Superior temporal gyrus (tissue), 1 donor: ENCODE data around the gene CPPED1.

Experiments used
- DNase-seq: peaks from one replicate; pipeline ENCODE4 v3.0.0-alpha.2; 2016; ENCODE audit errors: extremely low spot score

Gene CPPED1

DNA sequence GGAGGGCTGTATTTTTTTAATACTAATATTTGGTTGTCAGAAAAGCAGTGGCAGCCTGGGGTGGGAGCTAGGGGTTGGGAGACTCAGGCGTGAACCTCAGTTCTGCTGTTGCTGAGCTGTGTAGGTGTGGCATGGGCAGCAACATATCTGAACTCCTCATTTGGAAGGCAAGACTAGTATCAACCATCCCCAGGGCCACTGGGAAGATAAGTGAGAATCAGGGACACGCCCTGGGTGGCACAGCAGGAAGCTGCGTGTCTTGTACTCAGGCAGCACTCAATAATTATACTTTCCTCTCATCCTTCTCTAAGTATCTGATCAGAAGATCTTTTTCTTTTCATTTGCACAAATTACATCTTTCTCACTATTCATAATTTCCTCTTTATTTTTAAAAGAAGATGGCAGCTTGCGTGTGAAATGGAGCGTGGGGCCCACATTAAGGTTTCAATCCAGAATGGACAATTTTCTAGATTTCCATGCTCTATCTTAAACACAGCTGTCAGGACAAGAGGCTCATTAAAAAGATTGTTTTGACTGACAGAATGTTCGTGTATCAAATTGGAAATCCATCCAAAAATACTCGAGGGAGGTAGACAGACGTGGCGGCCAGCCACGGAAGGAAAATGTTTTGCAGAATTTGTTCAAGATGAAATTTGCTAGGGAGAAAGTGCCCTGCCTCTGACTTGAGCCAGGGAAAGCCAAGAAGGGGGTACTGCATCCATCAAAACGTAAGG is 121.1 kb downstream of the CPPED1 start:
- no peak for DNase-seq

DNA sequence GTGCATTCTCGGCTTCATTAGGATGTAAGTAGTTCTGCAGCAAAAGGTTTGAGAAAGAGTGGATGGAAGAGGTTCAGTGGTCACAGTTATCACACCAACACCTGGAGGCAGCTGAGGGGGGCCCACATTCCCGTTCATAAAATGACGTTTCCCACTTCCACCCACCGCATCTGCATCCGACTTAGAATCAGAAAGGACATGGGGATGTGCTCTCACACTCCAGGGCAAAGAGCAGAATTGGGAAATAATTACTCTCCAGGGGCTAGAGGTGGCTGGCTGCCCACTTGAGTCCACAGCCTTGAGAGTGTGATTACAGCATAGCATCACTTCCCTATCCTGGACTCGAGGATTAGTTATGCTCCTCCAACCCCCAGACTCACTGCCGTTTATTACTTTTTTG is 122.0 kb downstream of the CPPED1 start:
- no peak for DNase-seq

DNA sequence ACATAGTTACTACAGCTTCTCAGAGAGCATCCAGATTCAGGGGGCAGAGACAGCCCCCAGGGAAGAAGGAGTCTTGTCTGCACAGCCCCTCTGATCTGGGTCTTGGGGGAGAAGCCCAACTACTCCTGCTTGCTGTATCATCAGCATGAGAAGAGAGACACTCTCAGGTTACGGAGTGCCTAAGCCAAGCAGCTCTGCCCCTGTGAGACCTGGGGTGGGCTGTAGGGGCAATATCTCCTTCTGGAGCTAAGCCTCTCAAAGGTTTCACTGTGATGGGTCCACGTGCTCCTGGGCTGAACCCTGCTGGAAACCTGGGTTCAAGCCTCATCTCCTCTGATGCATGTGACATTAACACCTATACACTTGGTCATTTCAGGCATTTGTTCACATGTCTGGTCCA is 123.2 kb downstream of the CPPED1 start:
- DNase-seq: no peak

DNA sequence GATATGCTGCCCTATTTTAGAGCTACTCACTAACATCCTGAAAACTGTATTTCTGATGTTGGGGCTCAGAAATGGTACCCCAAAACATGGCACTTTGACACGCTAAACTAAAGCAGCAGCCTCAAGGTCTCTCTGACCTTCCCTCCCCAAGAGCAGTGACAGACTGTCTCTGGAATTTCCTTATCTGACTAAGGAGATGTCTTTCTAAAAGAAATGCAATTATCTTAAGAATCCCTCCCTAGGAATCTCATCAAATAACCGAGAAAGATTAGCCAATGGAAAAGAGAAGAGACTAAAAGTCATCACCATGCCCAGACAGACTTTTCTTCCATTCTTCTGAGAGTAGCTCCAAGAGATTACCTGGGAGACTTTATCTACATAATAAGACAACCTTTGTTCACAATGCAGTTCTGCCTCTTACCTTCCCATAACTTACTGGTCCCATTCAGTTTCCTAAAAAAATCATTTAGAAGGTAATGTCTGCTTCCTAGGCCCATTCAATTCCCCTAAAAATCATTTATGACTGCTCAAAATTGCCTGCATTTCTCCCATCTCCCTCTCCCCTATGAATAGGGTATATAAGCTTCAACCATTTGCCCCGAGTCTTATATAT is 123.9 kb downstream of the CPPED1 start:
- DNase-seq: no peak

DNA sequence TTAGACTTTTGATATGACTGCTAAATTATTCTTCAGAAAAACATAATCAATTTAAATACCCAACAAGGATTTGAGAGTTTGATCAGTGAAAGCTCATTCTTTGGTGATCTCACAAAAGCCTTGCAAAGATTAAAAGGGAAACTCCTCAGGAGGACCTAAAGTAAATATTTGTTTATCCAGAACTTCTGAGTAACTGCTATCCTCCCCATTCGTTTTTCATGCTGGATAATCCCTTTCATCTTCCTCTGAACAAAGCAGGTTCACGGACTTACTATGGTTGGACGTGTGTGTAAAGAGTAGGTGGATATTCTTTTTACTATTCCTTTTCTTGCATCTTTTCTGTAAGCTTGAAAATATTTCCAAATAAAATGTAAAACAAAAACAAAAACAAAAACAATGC is 124.7 kb downstream of the CPPED1 start:
- no peak for DNase-seq

DNA sequence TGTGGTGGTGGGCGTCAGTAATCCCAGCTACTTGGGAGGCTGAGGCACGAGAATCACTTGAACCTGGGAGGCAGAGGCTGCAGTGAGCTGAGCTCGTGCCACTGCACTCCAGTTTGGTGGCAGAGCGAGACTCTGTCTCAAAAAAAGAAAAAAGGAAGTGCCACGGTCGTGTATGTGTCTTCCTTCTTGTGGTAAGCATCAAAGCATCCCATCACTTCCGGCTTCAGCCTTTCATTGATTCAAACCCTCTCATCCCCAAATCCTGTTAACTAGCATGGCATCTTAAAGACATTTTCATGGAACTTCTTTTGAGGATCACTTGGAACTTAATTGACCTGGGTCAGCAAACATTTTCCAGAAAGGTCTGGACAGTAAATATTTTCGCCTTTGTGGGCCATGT is 126.2 kb downstream of the CPPED1 start:
- DNase-seq: no peak

DNA sequence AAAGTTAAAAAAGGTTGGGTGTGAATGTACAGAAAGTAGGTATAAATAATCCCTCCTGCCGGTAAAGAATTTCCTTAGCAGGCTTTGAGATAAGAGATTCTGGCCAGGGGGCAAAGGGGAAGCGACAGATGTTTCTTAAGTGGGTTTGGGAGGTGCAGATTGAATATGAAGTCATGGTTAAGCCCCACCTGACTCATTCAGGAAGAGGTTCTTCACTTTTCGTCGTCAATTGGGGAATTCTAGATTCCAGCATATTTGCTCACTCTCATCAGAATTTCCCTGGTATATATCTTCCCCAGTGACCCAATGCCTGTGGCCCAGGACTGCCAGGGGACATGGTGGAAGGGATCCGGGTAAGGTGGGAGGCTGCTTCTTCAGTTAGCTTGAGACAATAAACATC is 127.8 kb downstream of the CPPED1 start:
- DNase-seq: no peak

DNA sequence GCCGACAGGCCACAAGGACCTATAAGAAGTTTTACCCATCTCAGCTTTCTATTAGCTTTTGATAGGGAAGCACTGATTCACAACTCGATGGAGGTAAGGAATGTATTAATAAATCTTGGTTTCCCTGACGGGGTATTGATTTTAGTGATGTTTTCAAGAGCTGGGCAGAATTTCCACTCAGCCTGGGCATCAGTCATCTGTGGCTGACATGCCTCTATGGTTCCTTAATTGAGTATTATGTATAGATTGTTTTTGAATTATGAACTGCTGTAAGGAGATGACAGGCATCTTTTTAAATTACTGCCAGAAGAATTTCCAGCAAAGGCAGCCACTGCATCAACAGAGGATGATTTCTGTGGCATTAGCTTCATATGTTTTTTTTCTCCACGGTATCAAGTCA is 128.6 kb downstream of the CPPED1 start:
- DNase-seq: no peak

DNA sequence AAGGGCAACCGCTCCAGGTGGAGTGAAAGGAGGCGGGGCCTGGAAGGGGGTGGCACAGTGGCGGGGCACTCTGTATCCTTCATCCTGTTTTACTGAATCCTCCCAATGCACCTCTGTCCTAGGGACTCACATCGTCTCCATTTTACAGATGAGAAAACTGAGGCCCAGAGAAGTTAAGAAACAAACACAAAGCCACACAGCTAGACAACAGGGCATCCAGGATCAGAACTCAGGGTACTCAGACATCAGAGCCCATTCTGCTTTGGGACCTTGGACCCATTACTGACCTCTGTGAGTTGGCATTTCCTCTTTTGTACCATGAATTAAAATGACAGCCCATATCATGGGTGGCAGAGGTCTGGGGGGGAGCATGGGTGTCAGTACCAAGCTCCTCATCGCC is 129.2 kb downstream of the CPPED1 start:
- DNase-seq: no peak

DNA sequence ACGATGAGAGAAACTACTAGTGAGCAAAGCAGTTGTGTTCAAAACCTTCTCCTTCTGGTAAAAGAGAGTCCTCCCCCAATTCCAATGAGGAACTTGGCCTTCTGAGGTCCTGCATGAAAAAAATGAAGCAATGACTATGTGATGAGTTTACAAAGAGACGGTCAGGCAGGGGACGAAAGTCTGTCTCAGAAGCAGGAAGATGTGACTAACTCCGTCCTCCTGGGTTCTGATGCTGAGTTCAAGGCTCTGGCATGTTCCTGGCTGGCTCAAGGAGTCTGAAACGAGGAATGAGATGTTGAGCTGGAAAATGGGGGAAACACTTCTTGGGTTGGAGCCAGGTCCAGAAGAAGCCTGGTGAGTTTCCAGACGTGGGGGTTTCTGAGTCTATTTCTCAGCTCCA is 129.6 kb downstream of the CPPED1 start:
- no peak for DNase-seq

DNA sequence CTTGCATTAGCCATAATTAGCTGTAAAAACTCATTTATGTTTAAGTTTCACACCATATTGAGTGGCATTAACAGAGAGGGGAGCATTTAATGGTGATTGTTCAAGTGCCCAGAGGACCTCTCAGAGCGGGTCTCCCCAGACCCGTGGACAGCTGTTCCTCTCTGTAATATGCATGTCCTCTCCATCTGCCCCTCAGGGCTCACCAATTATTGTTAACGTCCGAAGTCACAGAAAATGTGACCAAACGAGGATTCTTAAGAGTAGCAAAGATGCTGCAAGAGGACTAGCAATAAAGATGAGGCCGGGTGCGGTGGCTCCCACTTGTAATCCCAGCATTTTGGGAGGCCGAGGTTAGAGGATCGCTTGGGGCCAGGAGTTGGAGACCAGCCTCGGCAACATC is 130.2 kb downstream of the CPPED1 start:
- no peak for DNase-seq

DNA sequence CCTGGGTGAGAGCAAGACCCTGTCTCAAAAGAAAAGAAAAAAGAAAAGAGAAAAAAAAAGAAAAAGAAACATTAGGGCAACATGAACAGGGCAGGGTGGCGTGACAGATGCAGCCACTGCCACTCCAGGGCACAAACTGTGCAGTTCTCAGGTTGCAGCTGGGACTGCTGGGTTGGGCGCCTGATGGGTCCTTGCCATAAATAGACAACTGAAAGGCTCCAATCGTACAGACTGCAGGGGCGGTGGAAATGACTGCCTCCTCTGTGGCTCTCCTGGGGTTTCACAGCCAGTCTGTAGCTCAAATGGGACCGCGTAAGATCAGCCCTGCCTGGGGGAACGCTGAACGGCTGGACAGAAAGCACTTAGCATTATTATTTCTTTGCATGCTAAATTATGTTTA is 130.7 kb downstream of the CPPED1 start:
- DNase-seq: no peak

DNA sequence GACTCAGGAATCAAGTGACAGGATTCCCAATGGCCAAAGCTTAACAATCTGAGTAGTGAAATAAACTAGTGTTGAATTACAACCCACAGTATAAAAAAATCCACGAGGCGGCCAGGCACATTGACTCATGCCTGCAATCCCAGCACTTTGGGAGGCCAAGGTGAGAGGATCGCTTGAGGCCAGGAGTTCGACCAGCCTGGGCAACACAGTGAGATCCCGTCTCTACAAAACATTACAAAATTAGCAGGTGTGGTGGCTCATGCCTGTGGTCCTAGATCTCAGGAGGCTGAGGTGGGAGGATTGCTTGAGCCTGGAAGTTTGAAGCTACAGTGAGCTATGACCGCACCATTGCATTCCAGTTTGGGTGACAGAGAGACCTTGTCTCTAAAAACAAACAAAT is 133.8 kb downstream of the CPPED1 start:
- DNase-seq: no peak

DNA sequence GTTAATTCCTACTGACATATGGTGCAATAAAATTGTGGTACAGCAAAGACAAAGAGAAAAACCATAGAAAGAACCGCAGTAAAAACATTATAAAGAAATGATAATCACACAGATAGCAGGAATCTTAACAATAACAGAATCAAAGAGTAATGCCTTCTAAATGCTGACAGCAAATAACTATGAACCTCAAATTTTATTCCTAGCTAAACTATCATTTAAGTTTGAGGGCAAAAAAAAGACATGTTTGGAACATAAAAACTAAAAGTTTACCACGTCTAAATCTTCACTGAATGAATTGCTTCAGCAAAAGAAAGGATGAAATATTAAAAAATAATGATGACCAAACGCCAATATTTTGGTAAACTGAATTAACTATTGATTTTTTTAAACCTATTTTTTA is 135.8 kb downstream of the CPPED1 start:
- no peak for DNase-seq

DNA sequence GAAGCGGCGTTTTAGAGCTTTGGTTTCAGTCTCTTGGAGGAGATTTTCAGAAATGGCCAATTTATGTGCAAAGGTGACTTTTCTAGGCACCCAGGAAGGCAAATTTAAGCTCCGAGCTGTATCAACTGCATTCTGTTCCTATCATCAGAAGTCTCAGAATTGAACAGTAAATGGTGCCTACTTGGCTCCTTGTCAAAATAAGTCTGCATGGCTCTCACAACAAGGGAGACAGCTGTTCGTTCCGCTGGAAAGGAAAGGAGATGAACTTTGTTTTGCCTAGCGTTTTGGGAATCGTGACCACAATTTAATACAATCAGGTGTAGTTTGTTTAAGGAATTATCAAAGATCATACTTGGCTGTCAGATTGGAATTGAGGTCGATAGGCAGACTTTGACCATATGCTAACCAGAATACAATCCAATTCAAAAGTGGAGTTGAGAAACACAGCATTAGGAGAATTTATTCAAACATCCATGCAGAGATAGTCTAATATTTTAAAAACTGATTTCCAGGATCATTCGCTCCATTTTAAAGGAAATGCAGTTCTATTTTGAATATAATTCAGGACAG is 139.4 kb downstream of the CPPED1 start:
- no peak for DNase-seq

DNA sequence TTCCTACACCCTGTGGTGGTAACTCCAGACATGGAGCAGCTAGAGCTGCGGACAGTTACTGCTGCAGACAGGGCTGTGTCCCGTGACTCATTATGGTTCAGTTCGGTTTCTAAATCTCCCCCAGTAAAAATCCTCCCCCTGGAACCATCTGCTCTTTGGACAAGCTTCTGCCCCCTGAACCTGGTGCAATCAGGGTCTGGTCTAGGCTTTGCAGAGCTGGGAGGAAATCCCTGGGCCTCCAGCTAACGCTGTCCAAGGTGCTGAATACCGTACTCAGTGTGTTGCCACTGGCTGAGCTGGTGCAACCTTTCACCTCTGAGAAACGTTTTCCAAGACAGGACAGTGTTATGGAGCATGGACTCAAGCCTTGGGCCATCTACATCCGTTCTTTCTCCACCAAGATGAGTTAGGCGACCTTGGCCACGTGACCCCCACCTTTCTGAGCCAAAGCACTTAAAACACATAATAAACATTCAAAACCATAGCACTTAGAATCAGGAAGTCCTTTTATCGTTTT is 142.0 kb downstream of the CPPED1 start:
- DNase-seq: no peak

DNA sequence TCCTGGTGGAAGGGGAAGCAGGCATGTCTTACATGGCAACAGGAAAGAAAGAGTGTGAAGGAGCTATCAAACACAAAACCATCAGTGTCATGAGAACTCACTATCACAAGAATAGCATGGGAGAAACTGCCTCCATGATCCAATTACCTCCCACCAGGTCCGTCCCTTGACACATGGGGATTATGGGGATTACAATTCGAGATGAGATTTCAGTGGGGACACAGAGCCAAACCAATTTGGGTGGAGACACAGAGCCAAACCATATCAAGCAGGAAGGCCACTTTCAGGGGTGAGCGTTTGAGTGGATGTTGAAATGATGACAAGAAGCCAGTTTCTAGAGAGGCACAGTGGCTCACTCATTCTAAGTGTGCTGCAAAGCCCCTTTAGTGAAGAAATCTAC is 143.8 kb downstream of the CPPED1 start:
- DNase-seq: no peak

DNA sequence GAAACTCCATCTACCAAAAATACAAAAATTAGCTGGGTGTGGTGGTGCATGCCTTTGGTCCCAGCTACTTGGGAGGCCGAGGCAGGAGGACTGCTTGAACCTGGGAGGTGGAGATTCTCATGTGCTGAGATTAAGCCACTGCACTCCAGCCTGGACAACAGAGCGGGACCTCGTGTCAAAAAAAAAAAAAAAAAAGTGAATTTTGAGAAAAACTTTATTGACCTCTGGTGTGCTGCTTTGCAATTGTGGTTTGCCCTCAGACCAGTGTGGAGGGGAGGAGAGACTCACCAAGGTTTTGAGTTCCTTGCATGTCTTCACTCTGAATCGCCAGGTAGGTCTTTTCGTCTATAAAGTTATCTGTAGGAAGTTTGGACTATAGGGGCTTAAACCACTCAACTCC is 145.2 kb downstream of the CPPED1 start:
- no peak for DNase-seq

DNA sequence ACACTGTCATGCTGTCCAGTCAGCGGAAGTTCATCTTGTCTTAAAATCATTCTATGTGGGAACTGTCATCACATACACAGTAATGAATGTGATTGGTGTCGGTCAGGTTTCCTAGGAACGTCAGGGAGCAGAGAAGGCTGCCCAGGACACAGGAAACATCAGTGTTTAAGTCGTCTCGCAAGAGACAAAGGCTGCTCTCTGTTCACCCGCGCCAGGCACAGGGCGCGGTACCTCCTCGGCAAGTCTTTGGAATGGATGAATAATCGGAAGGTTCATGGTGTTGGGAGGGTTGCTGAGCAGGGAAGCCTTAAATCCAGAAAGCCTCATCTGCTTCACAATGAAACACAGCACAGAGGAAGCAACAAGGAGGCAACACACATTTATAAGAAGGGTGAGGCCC is 148.2 kb downstream of the CPPED1 start:
- DNase-seq: no peak

DNA sequence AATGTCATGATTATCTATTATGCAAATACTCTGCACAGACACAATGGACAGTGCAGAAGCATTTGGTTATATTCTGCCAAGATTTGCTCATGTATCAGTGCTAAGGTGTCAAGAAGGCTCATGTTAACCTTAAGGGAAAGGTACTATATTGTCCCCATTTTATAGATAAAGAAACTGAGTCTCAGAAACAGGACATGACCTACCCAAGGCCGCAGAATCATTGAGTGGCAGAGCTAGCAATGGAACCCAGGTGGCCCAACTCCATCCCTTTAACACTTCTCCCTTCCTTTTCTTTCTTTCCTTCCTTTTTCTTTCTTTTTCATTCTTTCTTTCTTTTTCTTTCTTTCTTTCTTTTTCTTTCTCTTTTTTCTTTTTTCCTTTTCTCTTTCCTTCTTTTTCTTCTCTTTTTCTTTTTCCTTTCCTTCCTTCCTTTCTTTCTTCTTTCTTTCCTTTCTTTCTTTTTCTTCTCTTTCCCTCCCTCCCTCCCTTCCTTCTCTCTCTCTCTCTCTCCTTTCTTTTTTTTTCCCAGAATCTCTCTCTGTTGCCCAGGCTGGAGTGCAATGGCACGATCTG is 149.8 kb downstream of the CPPED1 start:
- DNase-seq: no peak

DNA sequence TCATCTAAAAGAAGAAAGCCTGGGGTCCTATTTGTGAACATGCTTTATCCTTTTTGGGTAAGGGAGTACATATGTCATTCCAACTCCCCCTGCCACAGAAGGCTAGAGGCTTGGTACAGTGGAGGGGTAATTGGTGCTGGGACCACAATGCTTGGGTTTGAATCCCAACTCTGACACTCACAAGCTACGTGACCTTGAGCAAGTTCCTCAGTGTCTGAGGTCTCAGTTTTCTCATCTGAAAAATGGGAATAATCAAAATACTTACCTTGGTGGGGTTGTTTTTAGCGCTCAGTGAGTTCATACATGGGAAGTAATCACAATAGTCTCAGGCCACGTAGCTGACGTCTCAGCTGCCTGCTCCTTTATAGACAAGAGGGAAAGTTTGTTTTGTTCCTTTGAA is 150.8 kb downstream of the CPPED1 start:
- DNase-seq: no peak

DNA sequence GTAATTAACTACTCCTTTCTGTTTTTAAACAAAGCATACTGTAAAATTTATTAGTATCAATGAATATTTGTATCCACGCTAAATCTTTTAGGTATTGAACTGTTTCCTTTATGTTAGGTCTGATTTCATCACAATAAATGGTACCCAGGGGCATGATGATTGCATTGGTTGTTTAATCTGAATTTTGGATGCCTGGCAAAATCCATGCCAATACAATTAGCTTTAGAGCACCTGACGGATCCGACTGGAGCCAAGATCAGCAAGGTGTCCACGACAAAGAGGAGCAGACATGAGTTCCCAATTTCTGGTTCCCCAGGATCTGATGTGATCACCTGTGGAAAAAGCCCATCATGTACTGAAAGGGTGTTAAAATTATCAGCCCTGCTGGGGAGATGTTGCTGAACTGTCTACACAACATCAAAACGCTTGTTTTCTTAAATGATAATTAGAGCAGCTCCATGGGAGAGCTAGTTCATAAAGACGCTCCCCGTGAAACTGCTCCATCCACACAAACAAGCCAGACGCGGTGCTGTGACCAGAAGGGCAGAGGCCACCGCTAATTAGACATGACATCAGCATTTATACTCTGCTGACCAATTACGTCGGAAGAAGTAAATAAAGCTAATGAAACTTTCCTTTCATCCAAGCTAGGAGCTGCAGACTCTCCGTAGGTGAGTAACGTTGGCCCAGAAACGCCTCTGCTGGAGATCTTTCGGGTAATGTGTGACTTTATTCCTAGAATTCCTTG is 151.7 kb downstream of the CPPED1 start:
- DNase-seq: no peak
